ENCODE measurements around the gene TRHDE.
"Not testable (repeated sequence)": the region's sequence is repeated elsewhere in the genome, so short reads cannot be mapped to it uniquely, and the experiment has no call there.

TRHDE gene

GRCh38 chr12:72694193-72694592 is 422.0 kb downstream of the TRHDE start:
- Mint-ChIP-seq H3K9me3 (peaks cover 4% of the 10 kb centered on the region), H3K4me3 (no peak overlapping the region), H3K27me3 (ENCODE audit: low read depth, poor library complexity) (no peaks in the 10 kb centered on the region), H3K4me1 (no peaks in the 10 kb centered on the region), H3K27ac (no peak overlapping the region), H3K36me3 (ENCODE audit: low read depth) (no peaks in the 10 kb centered on the region)
- no peak for TF ChIP-seq CTCF (IDR thresholded peaks at IDR 0.05)
- no peak for DNase-seq

DNA sequence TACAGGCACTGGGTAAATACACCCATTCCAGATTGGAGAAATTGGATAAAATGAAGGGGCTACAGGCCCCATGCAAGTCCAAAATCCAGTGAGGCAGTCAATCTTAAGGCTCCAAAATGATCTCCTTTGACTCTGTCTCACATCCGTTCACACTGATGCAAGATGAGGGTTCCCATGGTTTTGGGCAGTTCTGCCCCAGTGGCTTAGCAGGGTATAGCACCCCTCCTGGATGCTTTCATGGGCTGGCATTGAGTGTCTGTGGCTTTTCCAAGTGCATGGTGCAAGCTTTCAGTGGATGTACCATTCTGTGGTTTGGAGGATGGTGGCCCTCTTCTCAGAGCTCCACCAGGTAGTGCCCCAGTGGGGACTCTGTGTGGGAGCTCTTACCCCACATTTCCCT is 427.2 kb downstream of the TRHDE start:
- H3K36me3 Mint-ChIP-seq (ENCODE audit: low read depth) = no peaks in the 10 kb centered on the region
- no peak for DNase-seq
- H3K27me3 Mint-ChIP-seq (ENCODE audit: low read depth, poor library complexity) = no peaks in the 10 kb centered on the region
- no peak overlapping the region for H3K27ac Mint-ChIP-seq
- H3K9me3 Mint-ChIP-seq = peaks cover 22% of the 10 kb centered on the region
- H3K4me3 Mint-ChIP-seq = no peak overlapping the region
- no peak for TF ChIP-seq CTCF (IDR thresholded peaks at IDR 0.05)
- no peaks in the 10 kb centered on the region for H3K4me1 Mint-ChIP-seq

DNA sequence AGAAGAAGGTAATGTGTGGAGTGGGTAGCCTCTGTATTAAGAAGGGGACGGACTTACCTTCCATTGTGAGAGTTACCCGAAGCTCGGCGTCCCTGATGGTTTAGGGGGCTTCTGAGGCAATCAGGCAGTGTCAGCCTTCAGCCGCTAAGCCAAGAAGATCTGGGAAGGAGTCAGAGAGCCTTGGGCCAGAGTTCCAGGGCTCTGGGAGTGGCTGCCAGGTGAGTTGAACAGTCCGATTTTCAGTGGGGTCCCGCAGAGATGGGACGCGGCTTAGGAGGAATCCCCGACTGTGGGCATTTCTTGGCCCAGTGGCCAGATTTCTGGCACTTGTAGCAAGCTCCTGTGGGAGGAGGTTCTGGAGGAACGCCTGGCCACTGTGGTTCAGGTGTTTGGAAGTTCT is 439.9 kb downstream of the TRHDE start:
- H3K27me3 Mint-ChIP-seq (ENCODE audit: low read depth, poor library complexity); H3K27ac Mint-ChIP-seq; H3K36me3 Mint-ChIP-seq (ENCODE audit: low read depth); H3K4me3 Mint-ChIP-seq; DNase-seq: not testable (repeated sequence)
- peaks cover 10% of the 10 kb centered on the region for H3K9me3 Mint-ChIP-seq
- peaks cover 21% of the 10 kb centered on the region for H3K4me1 Mint-ChIP-seq

DNA sequence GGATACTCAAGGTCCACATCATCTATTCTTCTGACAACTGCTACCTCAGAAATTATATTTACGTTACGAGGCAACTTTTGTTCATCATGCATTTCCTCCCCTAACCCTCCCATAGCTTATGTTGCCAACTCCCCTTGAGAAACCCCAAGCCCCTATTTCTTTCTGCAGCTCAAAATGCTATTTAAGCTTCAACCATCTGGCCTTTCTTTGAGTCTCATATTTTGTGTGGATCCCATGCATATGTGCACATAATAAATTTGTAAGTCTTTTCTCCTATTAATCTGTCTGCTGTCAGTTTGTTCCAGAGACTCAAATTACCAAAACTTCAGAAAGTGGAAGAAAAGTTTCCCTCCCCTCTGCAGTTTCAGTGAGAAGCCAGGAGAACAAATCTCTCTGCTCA is 444.1 kb downstream of the TRHDE start:
- Mint-ChIP-seq H3K27me3 (ENCODE audit: low read depth, poor library complexity) (peaks cover 4% of the 10 kb centered on the region), H3K4me3 (no peak overlapping the region), H3K9me3 (peaks cover 14% of the 10 kb centered on the region), H3K27ac (peak overlapping the region; percentile 94), H3K4me1 (peaks cover 24% of the 10 kb centered on the region), H3K36me3 (ENCODE audit: low read depth) (no peaks in the 10 kb centered on the region)
- TF ChIP-seq CTCF (IDR thresholded peaks at IDR 0.05) = no peak
- no peak for DNase-seq

DNA sequence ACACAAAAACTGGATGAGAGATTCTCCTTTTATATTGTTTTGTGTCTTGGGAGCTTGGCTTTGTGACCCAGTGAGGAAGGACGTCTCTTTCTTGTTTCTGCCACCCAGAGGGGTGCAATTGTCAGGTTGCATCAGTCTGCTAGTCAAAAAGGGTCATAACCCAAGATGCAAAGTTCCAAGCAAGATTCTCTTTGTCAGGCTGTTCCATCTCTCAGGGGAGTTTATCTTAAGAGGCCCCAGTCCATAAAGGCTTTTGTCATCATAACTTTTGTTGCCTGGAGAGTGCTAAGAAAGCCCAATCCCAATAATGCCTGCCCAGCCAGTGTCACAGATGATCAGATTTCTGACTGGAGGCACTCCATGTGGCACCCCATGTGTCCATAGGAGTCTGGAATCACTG is 444.9 kb downstream of the TRHDE start:
- peaks cover 22% of the 10 kb centered on the region for H3K4me1 Mint-ChIP-seq
- no peak for DNase-seq
- H3K36me3 Mint-ChIP-seq (ENCODE audit: low read depth) = no peaks in the 10 kb centered on the region
- peaks cover 18% of the 10 kb centered on the region for H3K9me3 Mint-ChIP-seq
- no peak for TF ChIP-seq CTCF (IDR thresholded peaks at IDR 0.05)
- no peak overlapping the region for H3K27ac Mint-ChIP-seq
- peaks cover 4% of the 10 kb centered on the region for H3K27me3 Mint-ChIP-seq (ENCODE audit: low read depth, poor library complexity)
- H3K4me3 Mint-ChIP-seq = no peak overlapping the region

All from nephron progenitor cell (in vitro differentiated cells).